ENCODE data around the gene SEC14L5. TPM values are rescaled to one million over a fixed set of nuclear protein-coding genes. Genes with fewer than 3 reads are reported as not detected.

Gene SEC14L5
- polyA plus RNA-seq, 1 experiment, result 0.05 TPM

GRCh38 chr16:4981473-4981872 lies 23.3 kb downstream of the SEC14L5 start:
- Histone ChIP-seq H3K27me3 (ENCODE audit: control insufficient read depth, insufficient read depth, low read length) (peaks cover 17% of the 10 kb centered on the region), H3K27ac (ENCODE audit: low read depth, low read length) (no peak overlapping the region), H3K9me3 (ENCODE audit: control insufficient read depth, insufficient read depth, low read length) (no peaks in the 10 kb centered on the region), H3K4me3 (ENCODE audit: low read depth, low read length) (no peak overlapping the region)
- no peak for DNase-seq (ENCODE audit: low read depth, low spot score)
- POLR2A ChIA-PET, result interaction anchor here (0.6 kb wide), 1 partner anchor 25 kb away, joined by 3 read pairs; no protein-coding TSS in a partner anchor
- no peak for TF ChIP-seq CTCF (IDR thresholded peaks at IDR 0.05; ENCODE audit: low read depth, low read length)
- CTCF ChIA-PET, result interaction anchor here (0.5 kb wide), 1 partner anchor 14 kb away, joined by 5 read pairs; no protein-coding TSS in a partner anchor

GRCh38 chr16:4982056-4982867 lies 24.1 kb downstream of the SEC14L5 start:
- TF ChIP-seq CTCF (IDR thresholded peaks at IDR 0.05; ENCODE audit: low read depth, low read length), result no peak
- ChIA-PET CTCF (no interaction called here), POLR2A (no interaction called here)
- H3K4me3 ChIP-seq (ENCODE audit: low read depth, low read length), result no peak overlapping the region
- H3K9me3 ChIP-seq (ENCODE audit: control insufficient read depth, insufficient read depth, low read length), result no peaks in the 10 kb centered on the region; the same call in 1 of the 2 replicates
- no peak overlapping the region for H3K27ac ChIP-seq (ENCODE audit: low read depth, low read length)
- DNase-seq (ENCODE audit: low read depth, low spot score), result no peak
- H3K27me3 ChIP-seq (ENCODE audit: control insufficient read depth, insufficient read depth, low read length), result peaks cover 22% of the 10 kb centered on the region

GRCh38 chr16:4984174-4984990 lies 26.3 kb downstream of the SEC14L5 start:
- no peak for DNase-seq (ENCODE audit: low read depth, low spot score)
- CTCF ChIA-PET, result no interaction called here
- Histone ChIP-seq H3K27ac (ENCODE audit: low read depth, low read length) (no peak overlapping the region), H3K4me3 (ENCODE audit: low read depth, low read length) (no peak overlapping the region), H3K9me3 (ENCODE audit: control insufficient read depth, insufficient read depth, low read length) (no peaks in the 10 kb centered on the region; the same call in none of the 2 replicates), H3K27me3 (ENCODE audit: control insufficient read depth, insufficient read depth, low read length) (peaks cover 40% of the 10 kb centered on the region)
- POLR2A ChIA-PET, result no interaction called here
- TF ChIP-seq CTCF (IDR thresholded peaks at IDR 0.05; ENCODE audit: low read depth, low read length), result no peak

- Histone ChIP-seq H3K4me3 (ENCODE audit: low read depth, low read length) (no peak overlapping the region), H3K27ac (ENCODE audit: low read depth, low read length) (no peak overlapping the region), H3K9me3 (ENCODE audit: control insufficient read depth, insufficient read depth, low read length) (no peaks in the 10 kb centered on the region; the same call in none of the 2 replicates), H3K27me3 (ENCODE audit: control insufficient read depth, insufficient read depth, low read length) (peaks cover 39% of the 10 kb centered on the region)
- DNase-seq (ENCODE audit: low read depth, low spot score), result no peak
- ChIA-PET POLR2A (no interaction called here), CTCF (no interaction called here)
- TF ChIP-seq CTCF (IDR thresholded peaks at IDR 0.05; ENCODE audit: low read depth, low read length), result no peak
Observed at GRCh38 chr16:4987250-4987579, 29.1 kb downstream of the SEC14L5 start.

Measured in AG04450 (cell line).